ENCODE data around the gene DNAJA3.

Gene DNAJA3

DNA sequence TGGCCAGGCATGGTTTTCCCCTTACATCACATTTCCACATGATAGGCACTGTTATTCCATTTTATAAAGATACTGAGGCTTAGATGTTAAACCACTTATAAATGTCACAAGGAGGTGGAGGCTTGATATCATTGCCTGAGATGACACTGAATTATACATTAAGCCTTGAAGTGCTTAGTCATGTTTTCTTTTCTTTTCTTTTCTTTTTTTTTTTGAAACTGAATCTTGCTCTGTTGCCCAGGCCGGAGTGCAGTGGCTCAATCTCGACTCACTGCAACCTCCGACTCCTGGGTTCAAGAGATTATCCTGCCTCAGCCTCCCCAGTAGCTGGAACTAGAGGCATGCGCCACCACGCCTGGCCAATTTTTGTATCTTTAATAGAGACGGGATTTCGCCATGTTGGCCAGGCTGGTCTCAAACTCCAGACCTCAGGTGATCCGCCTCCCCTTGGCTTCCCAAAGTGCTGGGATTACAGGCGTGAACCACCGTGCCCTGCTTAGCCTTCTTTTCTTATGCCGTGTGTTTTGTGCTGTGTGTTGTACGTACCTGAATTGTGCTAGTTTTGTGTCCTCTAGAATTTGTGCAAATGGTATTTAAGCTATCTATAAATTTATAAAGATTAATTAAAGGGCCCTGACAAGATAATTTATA lies 1.2 kb downstream of the DNAJA3 start:
- TF ChIP-seq, protein P1, sequence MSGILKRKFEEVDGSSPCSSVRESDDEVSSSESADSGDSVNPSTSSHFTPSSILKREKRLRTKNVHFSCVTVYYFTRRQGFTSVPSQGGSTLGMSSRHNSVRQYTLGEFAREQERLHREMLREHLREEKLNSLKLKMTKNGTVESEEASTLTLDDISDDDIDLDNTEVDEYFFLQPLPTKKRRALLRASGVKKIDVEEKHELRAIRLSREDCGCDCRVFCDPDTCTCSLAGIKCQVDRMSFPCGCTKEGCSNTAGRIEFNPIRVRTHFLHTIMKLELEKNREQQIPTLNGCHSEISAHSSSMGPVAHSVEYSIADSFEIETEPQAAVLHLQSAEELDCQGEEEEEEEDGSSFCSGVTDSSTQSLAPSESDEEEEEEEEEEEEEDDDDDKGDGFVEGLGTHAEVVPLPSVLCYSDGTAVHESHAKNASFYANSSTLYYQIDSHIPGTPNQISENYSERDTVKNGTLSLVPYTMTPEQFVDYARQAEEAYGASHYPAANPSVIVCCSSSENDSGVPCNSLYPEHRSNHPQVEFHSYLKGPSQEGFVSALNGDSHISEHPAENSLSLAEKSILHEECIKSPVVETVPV (CRISPR knock-in tag; IDR thresholded peaks at IDR 0.05), result no peak
- TF ChIP-seq OSR1 (CRISPR knock-in tag; IDR thresholded peaks at IDR 0.05), result no peak
- TF ChIP-seq, protein P2, sequence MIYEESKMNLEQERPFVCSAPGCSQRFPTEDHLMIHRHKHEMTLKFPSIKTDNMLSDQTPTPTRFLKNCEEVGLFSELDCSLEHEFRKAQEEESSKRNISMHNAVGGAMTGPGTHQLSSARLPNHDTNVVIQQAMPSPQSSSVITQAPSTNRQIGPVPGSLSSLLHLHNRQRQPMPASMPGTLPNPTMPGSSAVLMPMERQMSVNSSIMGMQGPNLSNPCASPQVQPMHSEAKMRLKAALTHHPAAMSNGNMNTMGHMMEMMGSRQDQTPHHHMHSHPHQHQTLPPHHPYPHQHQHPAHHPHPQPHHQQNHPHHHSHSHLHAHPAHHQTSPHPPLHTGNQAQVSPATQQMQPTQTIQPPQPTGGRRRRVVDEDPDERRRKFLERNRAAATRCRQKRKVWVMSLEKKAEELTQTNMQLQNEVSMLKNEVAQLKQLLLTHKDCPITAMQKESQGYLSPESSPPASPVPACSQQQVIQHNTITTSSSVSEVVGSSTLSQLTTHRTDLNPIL (CRISPR knock-in tag; IDR thresholded peaks at IDR 0.05; ENCODE audit: low read depth), result no peak
- TF ChIP-seq PPARA (CRISPR knock-in tag; IDR thresholded peaks at IDR 0.05; ENCODE audit: borderline replicate concordance), result no peak
- no peak for TF ChIP-seq SNAI2 (CRISPR knock-in tag; IDR thresholded peaks at IDR 0.05)
- no peak for TF ChIP-seq ESRRG (CRISPR knock-in tag; IDR thresholded peaks at IDR 0.05)
- TF ChIP-seq, protein P3, sequence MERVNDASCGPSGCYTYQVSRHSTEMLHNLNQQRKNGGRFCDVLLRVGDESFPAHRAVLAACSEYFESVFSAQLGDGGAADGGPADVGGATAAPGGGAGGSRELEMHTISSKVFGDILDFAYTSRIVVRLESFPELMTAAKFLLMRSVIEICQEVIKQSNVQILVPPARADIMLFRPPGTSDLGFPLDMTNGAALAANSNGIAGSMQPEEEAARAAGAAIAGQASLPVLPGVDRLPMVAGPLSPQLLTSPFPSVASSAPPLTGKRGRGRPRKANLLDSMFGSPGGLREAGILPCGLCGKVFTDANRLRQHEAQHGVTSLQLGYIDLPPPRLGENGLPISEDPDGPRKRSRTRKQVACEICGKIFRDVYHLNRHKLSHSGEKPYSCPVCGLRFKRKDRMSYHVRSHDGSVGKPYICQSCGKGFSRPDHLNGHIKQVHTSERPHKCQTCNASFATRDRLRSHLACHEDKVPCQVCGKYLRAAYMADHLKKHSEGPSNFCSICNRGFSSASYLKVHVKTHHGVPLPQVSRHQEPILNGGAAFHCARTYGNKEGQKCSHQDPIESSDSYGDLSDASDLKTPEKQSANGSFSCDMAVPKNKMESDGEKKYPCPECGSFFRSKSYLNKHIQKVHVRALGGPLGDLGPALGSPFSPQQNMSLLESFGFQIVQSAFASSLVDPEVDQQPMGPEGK (CRISPR knock-in tag; IDR thresholded peaks at IDR 0.05; ENCODE audit: borderline replicate concordance), result no peak
- no peak for TF ChIP-seq GLIS3 (CRISPR knock-in tag; IDR thresholded peaks at IDR 0.05)
- TF ChIP-seq BACH2 (CRISPR knock-in tag; IDR thresholded peaks at IDR 0.05; ENCODE audit: borderline replicate concordance), result no peak
- no peak for TF ChIP-seq TCF4 (CRISPR knock-in tag; IDR thresholded peaks at IDR 0.05; ENCODE audit: borderline replicate concordance)
- no peak for TF ChIP-seq CSDC2 (CRISPR knock-in tag; IDR thresholded peaks at IDR 0.05)
- TF ChIP-seq, protein P4, sequence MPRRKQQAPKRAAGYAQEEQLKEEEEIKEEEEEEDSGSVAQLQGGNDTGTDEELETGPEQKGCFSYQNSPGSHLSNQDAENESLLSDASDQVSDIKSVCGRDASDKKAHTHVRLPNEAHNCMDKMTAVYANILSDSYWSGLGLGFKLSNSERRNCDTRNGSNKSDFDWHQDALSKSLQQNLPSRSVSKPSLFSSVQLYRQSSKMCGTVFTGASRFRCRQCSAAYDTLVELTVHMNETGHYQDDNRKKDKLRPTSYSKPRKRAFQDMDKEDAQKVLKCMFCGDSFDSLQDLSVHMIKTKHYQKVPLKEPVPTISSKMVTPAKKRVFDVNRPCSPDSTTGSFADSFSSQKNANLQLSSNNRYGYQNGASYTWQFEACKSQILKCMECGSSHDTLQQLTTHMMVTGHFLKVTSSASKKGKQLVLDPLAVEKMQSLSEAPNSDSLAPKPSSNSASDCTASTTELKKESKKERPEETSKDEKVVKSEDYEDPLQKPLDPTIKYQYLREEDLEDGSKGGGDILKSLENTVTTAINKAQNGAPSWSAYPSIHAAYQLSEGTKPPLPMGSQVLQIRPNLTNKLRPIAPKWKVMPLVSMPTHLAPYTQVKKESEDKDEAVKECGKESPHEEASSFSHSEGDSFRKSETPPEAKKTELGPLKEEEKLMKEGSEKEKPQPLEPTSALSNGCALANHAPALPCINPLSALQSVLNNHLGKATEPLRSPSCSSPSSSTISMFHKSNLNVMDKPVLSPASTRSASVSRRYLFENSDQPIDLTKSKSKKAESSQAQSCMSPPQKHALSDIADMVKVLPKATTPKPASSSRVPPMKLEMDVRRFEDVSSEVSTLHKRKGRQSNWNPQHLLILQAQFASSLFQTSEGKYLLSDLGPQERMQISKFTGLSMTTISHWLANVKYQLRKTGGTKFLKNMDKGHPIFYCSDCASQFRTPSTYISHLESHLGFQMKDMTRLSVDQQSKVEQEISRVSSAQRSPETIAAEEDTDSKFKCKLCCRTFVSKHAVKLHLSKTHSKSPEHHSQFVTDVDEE (CRISPR knock-in tag; IDR thresholded peaks at IDR 0.05), result no peak
- TF ChIP-seq, protein P5, sequence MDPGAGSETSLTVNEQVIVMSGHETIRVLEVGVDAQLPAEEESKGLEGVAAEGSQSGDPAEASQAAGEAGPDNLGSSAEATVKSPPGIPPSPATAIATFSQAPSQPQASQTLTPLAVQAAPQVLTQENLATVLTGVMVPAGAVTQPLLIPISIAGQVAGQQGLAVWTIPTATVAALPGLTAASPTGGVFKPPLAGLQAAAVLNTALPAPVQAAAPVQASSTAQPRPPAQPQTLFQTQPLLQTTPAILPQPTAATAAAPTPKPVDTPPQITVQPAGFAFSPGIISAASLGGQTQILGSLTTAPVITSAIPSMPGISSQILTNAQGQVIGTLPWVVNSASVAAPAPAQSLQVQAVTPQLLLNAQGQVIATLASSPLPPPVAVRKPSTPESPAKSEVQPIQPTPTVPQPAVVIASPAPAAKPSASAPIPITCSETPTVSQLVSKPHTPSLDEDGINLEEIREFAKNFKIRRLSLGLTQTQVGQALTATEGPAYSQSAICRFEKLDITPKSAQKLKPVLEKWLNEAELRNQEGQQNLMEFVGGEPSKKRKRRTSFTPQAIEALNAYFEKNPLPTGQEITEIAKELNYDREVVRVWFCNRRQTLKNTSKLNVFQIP (CRISPR knock-in tag; IDR thresholded peaks at IDR 0.05; ENCODE audit: borderline replicate concordance, low read depth), result no peak
- TF ChIP-seq TOX (CRISPR knock-in tag; IDR thresholded peaks at IDR 0.05; ENCODE audit: borderline replicate concordance), result no peak
- TF ChIP-seq ZC3H10 (CRISPR knock-in tag; IDR thresholded peaks at IDR 0.05), result no peak
- TF ChIP-seq ZNF8 (CRISPR knock-in tag; IDR thresholded peaks at IDR 0.05), result no peak
- TF ChIP-seq ARNTL (CRISPR knock-in tag; IDR thresholded peaks at IDR 0.05; ENCODE audit: borderline replicate concordance, low read depth), result no peak
- no peak for TF ChIP-seq RARB (CRISPR knock-in tag; IDR thresholded peaks at IDR 0.05)
- no peak for TF ChIP-seq ZFP30 (CRISPR knock-in tag; IDR thresholded peaks at IDR 0.05)
- ATAC-seq, result no peak

DNA sequence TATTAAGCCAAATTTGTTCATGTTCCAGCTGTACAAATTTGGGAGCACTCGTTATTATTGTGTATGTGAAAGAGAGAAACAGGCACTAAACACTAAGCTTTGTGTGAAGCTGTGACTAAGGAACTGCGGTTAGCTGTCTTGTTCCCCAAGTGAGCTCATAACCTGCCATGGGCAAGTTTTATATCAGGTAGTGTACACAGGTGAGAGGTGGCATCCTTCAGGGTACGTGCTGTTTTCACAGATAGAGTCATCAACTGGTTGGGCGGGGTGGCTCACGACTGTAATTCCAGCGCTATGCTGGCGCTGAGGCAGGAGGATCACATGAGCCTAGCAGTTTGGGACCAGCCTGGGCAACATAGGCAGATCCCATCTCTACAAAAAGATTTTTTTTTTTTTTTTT lies 2.8 kb downstream of the DNAJA3 start:
- no peak for ATAC-seq
- TF ChIP-seq ZNF70 (CRISPR knock-in tag; IDR thresholded peaks at IDR 0.05) (no peak), SNAI2 (CRISPR knock-in tag; IDR thresholded peaks at IDR 0.05) (no peak), GLIS3 (CRISPR knock-in tag; IDR thresholded peaks at IDR 0.05) (no peak), OSR1 (CRISPR knock-in tag; IDR thresholded peaks at IDR 0.05) (no peak), ZFP3 (CRISPR knock-in tag; IDR thresholded peaks at IDR 0.05) (no peak), ZNF8 (CRISPR knock-in tag; IDR thresholded peaks at IDR 0.05) (no peak), TOX (CRISPR knock-in tag; IDR thresholded peaks at IDR 0.05; ENCODE audit: borderline replicate concordance) (no peak), ZFP30 (CRISPR knock-in tag; IDR thresholded peaks at IDR 0.05) (no peak), ESRRG (CRISPR knock-in tag; IDR thresholded peaks at IDR 0.05) (no peak), PPARA (CRISPR knock-in tag; IDR thresholded peaks at IDR 0.05; ENCODE audit: borderline replicate concordance) (no peak)
- TF ChIP-seq, protein P3 (CRISPR knock-in tag; IDR thresholded peaks at IDR 0.05; ENCODE audit: borderline replicate concordance), result no peak
- TF ChIP-seq, protein P2 (CRISPR knock-in tag; IDR thresholded peaks at IDR 0.05; ENCODE audit: low read depth), result no peak
- TF ChIP-seq, protein P1 (CRISPR knock-in tag; IDR thresholded peaks at IDR 0.05), result no peak
